Stomach (tissue), 9 donors: ENCODE data around the gene THADA. TPM values are rescaled to one million over a fixed set of nuclear protein-coding genes. Genes with fewer than 3 reads are reported as not detected.
"Not testable (repeated sequence)": the region's sequence is repeated elsewhere in the genome, so short reads cannot be mapped to it uniquely, and the experiment has no call there.

Source experiments
- DNase-seq, 2 donors: peaks; one replicate each; pipeline versions ENCODE4 v3.0.0 to v3.0.0-alpha.2; 2013 to 2019
- H3K27ac ChIP-seq, 5 donors: fragments of 200-600 bp in 4 of 5; sonication (generic) in 4 of 5; one replicate each; pipeline ENCODE4 v1.5.1; 2013 to 2019; ENCODE audit warnings: mild to moderate bottlenecking in 1 of 5, moderate library complexity in 1 of 5
- H3K27me3 ChIP-seq, 3 donors: fragments of 200-600 bp; sonication (generic); one replicate each; pipeline ENCODE4 v1.5.1; 2017 to 2019; ENCODE audit warnings: mixed run types in 1 of 3
- H3K36me3 ChIP-seq, 4 donors: fragments of 200-600 bp; sonication (generic); 1 replicate in 3 of 4; 2 replicates in 1 of 4; pipeline ENCODE4 v1.5.1; 2016 to 2019
- H3K4me1 ChIP-seq, 4 donors: fragments of 200-600 bp; sonication (generic); one replicate each; pipeline ENCODE4 v1.5.1; 2016 to 2019
- H3K4me3 ChIP-seq, 4 donors: fragments of 200-600 bp; sonication (generic) in 3 of 4; one replicate each; pipeline ENCODE4 v1.5.1; 2016 to 2019; ENCODE audit warnings: mild to moderate bottlenecking in 1 of 4
- H3K9me3 ChIP-seq, 4 donors: fragments of 200-600 bp; sonication (generic); one replicate each; pipeline ENCODE4 v1.5.1; 2016 to 2019
- EP300 ChIP-seq: sonication (generic); formaldehyde crosslinking; IDR thresholded peaks from one replicate; pipeline ENCODE4 v1.6.1; 2017; ENCODE audit warnings: antibody characterized with exemption
- POLR2A ChIP-seq, 4 donors: fragments of 450-650 bp; IDR thresholded peaks; one replicate each; pipeline ENCODE4 v1.6.1; 2016; ENCODE audit warnings: antibody characterized with exemption in 4 of 4, control low read depth in 2 of 4, mild to moderate bottlenecking in 1 of 4, moderate library complexity in 1 of 4
- POLR2AphosphoS5 ChIP-seq, 3 donors: sonication (generic); formaldehyde crosslinking; IDR thresholded peaks; one replicate each; pipeline ENCODE4 v1.6.1; 2016; ENCODE audit warnings: antibody characterized with exemption in 3 of 3
- WGBS, 5 donors: extraction: QIAGEN DNeasy Blood & Tissue Kit in 3 of 5; methylation state at CpG; one replicate each; pipeline versions ENCODE4 v1.1.5 to v1.1.7; 2013 to 2018; 5-methylcytosine and 5-hydroxymethylcytosine counted together
- intact Hi-C: fragments of 100-400 bp; cut with DNase I; formaldehyde crosslinking; loops from one replicate; pipeline ENCODE4 v1.15.1; 2023; ENCODE audit warnings: low total_unique reads
- polyA plus RNA-seq, 3 donors: library from polyadenylated mRNA; stranded (reverse); fragments of 200-250 nt; gene quantifications; one replicate each; pipeline ENCODE4 v1.2.3, GENCODE V29; 2013
- total RNA-seq, 5 donors: library from RNA; depleted of rRNA; stranded (reverse); fragments of >200 nt; gene quantifications; one replicate each; pipeline versions ENCODE4 v1.1.0 to v1.2.3, GENCODE V29; 2014 to 2016
- TF ChIP-seq, protein P1 (sequence below), 7 experiments: fragments of 450-650 bp in 4 of 7; fragments of 200-600 bp in 3 of 7; sonication (generic) in 3 of 7; IDR thresholded peaks; one replicate each; pipeline ENCODE4 v1.5.1; 2016 to 2019; ENCODE audit warnings: antibody characterized with exemption in 7 of 7, control low read depth in 2 of 7, mild to moderate bottlenecking in 1 of 7
- donor health status: healthy with polysubstance abuse.
- donor health status: Bipolar disorder and iron deficiency.
- donor health status: healthy.

The THADA gene
- total and polyA plus RNA-seq, 8 donors = 8.0 to 109 (median 31.9) TPM

DNA sequence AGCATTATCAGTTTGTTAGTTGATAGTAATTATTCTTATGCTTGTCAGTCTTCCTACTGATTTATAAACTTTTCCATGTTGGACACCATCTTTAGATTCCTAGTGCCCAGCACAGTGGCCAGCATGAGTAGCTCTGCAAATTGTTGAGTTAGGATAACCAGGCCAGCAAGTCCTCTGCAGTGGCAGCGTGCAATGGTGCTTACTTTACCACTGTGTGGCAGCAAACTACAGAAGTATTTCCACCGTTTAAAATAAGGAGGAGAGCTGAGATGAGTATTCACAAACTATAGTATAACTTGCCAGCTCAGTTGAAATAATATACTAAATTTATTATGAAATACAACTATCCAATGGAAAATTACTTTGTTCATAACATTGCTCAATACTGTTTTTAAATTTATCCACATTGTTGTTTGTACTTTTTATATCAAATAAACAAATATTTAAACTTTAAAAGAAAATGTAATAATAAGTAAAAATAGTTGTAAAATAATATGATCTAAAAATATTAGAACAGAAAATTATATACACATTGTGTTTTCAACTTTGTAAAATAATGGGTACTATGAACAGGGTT, 9.3 kb upstream of the THADA start:
- Histone ChIP-seq H3K4me3 (no peak overlapping the region), H3K27ac (no peak overlapping the region), H3K27me3 (no peaks in the 10 kb centered on the region), H3K36me3 (no peaks in the 10 kb centered on the region), H3K9me3 (no peaks in the 10 kb centered on the region), H3K4me1 (no peaks in the 10 kb centered on the region)
- TF ChIP-seq, protein P1, sequence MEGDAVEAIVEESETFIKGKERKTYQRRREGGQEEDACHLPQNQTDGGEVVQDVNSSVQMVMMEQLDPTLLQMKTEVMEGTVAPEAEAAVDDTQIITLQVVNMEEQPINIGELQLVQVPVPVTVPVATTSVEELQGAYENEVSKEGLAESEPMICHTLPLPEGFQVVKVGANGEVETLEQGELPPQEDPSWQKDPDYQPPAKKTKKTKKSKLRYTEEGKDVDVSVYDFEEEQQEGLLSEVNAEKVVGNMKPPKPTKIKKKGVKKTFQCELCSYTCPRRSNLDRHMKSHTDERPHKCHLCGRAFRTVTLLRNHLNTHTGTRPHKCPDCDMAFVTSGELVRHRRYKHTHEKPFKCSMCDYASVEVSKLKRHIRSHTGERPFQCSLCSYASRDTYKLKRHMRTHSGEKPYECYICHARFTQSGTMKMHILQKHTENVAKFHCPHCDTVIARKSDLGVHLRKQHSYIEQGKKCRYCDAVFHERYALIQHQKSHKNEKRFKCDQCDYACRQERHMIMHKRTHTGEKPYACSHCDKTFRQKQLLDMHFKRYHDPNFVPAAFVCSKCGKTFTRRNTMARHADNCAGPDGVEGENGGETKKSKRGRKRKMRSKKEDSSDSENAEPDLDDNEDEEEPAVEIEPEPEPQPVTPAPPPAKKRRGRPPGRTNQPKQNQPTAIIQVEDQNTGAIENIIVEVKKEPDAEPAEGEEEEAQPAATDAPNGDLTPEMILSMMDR (IDR thresholded peaks at IDR 0.05) = peak in 3 of 7 experiments; percentile 10 to 26 (median 21)
- no peak for TF ChIP-seq POLR2AphosphoS5 (IDR thresholded peaks at IDR 0.05)
- 3 to 13% (median 8%) methylated on average over 2 of the region's 2 CpGs for WGBS, 5 donors
- DNase-seq = peak in 1 of 2 donors; percentile 72
- intact Hi-C loops = no loop called here

DNA sequence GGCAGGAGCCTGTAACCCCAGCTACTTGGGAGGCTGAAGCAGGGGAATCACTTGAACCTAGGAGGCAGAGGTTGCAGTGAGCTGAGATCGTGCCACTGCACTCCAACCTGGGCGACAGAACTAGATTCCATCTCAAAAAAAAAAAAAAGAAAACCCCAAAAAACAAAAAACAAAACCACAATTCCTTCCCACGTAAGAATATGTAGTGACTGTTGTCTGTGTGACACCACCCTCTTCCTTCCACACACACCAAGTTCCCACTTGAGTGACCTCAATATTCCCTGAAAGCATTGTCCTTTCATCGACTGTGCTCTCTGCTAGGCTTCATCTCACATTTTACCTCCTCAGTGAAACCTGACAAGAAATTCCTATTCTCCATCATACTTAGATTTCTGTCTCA, 8.8 kb upstream of the THADA start:
- intact Hi-C loops = no loop called here
- no peak for DNase-seq
- Histone ChIP-seq H3K9me3 (no peaks in the 10 kb centered on the region), H3K36me3 (no peaks in the 10 kb centered on the region), H3K27ac (no peak overlapping the region), H3K4me1 (no peaks in the 10 kb centered on the region), H3K4me3 (no peak overlapping the region), H3K27me3 (no peaks in the 10 kb centered on the region)
- 45 to 73% (median 67%) methylated on average over 4 of the region's 4 CpGs for WGBS, 5 donors
- no peak for TF ChIP-seq POLR2AphosphoS5 (IDR thresholded peaks at IDR 0.05)
- TF ChIP-seq POLR2A (IDR thresholded peaks at IDR 0.05) = no peak
- TF ChIP-seq, protein P1 (IDR thresholded peaks at IDR 0.05) = no peak
- no peak for TF ChIP-seq EP300

DNA sequence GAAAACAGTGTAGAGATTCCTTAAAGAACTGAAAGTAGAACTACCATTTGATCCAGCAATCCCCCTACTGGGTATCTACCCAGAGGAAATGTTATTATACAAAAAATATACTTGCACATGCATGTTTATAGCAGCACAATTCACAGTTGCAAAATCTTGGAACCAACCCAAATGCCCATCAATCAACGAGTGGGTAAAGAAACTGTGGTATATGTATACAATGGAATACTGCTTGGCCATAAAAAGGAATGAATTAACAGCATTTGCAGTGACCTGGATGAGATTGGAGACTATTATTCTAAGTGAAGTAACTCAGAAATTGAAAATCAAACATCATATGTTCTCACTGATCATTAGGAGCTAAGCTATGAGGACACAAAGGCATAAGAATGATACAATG, 4.8 kb upstream of the THADA start:
- H3K36me3 ChIP-seq, H3K27ac ChIP-seq, intact Hi-C loops, H3K9me3 ChIP-seq, H3K27me3 ChIP-seq, H3K4me1 ChIP-seq, DNase-seq, H3K4me3 ChIP-seq: not testable (repeated sequence)
- 61 to 71% (median 64%) methylated on average over 1 of the region's 1 CpG for WGBS, 5 donors

DNA sequence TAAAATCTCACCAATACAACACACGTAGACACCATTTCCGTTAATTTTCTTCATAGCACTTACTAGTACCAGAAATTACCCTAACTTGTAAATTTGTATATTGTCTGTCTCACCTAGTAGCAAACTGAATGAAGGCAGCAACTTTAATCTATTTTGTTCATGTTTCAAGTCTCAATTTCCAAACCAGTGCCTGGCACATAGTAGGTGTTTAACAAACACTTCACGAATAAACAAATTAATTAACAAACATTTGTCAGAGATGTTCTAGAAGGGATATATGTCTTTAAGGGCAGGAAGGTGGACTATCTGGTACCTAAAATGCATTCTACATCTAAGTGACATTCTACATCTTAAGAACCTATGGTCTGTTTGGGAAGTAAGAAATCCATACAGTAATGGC, 963 bp downstream of the THADA start:
- peak overlapping the region in 3 of 5 donors; percentile 89 to 94 (median 91) for H3K27ac ChIP-seq
- H3K9me3 ChIP-seq = no peaks in the 10 kb centered on the region
- peaks cover 0 to 41% (median 20%) of the 10 kb centered on the region in 4 donors for H3K4me1 ChIP-seq
- intact Hi-C loops = no loop called here
- peak overlapping the region; percentile 68 to 90 (median 78) for H3K4me3 ChIP-seq
- H3K36me3 ChIP-seq = peaks cover 12 to 25% (median 25%) of the 10 kb centered on the region in 4 donors
- 87 to 92% (median 88%) methylated on average over 3 of the region's 3 CpGs for WGBS, 5 donors
- DNase-seq = no peak
- TF ChIP-seq POLR2AphosphoS5 (IDR thresholded peaks at IDR 0.05) (no peak), POLR2A (IDR thresholded peaks at IDR 0.05) (no peak), EP300 (no peak)
- TF ChIP-seq, protein P1 (IDR thresholded peaks at IDR 0.05) = no peak
- H3K27me3 ChIP-seq = no peaks in the 10 kb centered on the region

DNA sequence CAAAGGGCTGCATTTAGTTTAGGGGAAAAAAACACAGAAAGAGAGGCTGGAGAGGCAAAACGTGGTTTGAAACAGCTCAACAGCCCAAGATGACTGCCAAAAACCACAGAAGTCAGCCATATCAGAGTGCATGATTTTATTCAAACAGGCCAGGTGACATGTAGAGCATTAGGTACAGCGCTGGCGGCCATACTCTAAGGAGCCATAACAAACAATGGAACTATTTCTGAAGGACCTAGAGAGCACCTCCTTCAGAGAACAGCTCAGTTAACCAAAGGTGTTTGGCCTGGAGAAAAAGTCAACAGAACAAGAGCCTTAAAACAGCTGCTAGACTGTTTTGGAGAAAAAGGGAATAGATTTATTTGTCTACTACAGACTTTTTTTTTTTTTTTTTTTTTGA, 2.6 kb downstream of the THADA start:
- TF ChIP-seq EP300 (no peak), POLR2A (IDR thresholded peaks at IDR 0.05) (no peak), POLR2AphosphoS5 (IDR thresholded peaks at IDR 0.05) (no peak)
- TF ChIP-seq, protein P1 (IDR thresholded peaks at IDR 0.05) = no peak
- Histone ChIP-seq H3K36me3 (peaks cover 12 to 39% (median 39%) of the 10 kb centered on the region in 4 donors), H3K27ac (peak overlapping the region in 1 of 5 donors; percentile 19), H3K4me3 (no peak overlapping the region), H3K9me3 (no peaks in the 10 kb centered on the region), H3K4me1 (peaks cover 0 to 41% (median 20%) of the 10 kb centered on the region in 4 donors), H3K27me3 (no peaks in the 10 kb centered on the region)
- DNase-seq = no peak
- intact Hi-C loops = no loop called here
- 25 to 51% (median 43%) methylated on average over 3 of the region's 3 CpGs for whole genome bisulfite sequencing, 5 donors
